HG03342 (cell line): ENCODE results near the gene ECHS1.

Experiments used
- ATAC-seq: cut with Tn5 transposase; IDR thresholded peaks from one replicate; pipeline ENCODE4 v1.9.1; 2021; ENCODE audit warnings: mild to moderate bottlenecking, moderate library complexity; ENCODE audit not compliant: unreplicated experiment

The ECHS1 gene

DNA sequence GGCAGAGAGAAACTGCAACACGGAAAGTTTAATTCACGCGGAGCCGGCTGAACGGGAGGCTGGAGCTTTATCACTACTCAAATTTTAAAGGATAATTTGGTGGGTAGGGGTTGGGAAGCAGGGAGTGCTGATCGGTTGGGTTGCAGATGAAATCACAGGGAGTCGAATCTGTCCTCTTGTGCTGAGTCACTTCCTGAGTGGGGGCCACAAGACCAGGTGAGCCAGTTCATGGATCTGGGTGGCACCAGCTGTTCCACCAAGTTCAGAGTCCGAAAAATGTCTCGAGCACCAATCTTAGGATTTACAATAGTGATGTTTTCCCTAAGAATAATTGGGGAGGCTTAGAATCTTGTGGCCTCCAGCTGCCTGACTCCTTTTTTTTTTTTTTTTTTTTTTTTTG is 29.6 kb downstream of the ECHS1 start:
- ATAC-seq: no peak

GRCh38 chr10:133342942-133343341 is 30.2 kb downstream of the ECHS1 start:
- no peak for ATAC-seq

DNA sequence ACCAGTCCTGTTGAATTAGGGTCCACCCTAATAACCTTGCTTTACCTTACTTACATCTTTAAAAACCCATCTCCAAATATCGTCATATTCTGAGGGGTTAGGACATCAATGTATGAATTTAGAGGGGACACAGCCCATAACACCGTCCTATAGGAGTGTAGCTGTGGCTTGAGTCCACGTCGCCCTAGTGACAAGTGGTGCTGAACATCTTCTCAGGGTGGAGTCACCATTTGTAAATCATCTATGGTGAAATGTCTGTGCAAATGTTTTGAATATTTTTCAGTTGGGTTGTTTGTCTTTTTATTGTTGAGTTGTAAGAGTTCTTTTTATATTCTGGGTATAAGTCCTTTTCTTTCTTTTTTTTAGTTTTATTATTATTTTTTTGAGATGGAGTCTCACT is 31.2 kb downstream of the ECHS1 start:
- ATAC-seq: no peak

GRCh38 chr10:133339708-133340380 is 33.3 kb downstream of the ECHS1 start:
- ATAC-seq: no peak

GRCh38 chr10:133338080-133339071 is 34.8 kb downstream of the ECHS1 start:
- ATAC-seq: no peak

DNA sequence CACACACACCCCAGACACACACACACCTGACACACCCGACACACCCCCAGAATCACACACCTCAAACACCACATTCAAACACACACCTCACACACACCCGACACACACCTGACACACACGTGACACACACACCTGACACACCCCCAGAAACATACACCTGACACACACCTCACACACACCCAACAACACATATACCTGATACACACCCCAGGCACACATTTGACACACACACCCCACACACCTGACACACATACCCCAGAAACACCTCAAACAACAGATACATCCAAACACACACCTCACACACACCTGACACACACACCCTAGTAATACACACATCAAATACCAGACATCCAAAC is 35.8 kb downstream of the ECHS1 start:
- no peak for ATAC-seq

- no peak for ATAC-seq
Measured at GRCh38 chr10:133336577-133337369, 36.4 kb downstream of the ECHS1 start, which contains the start of gene CALY. CALY (minus strand) TSS chr10:133336896; CDS start chr10:133328989, 7,907 bp downstream.

- ATAC-seq: no peak
Measured at GRCh38 chr10:133336118-133336576, 37.0 kb downstream of the ECHS1 start.

- ATAC-seq: no peak
Measured at GRCh38 chr10:133335246-133336117, 37.7 kb downstream of the ECHS1 start.

- no peak for ATAC-seq
Measured at GRCh38 chr10:133334503-133335245, 38.5 kb downstream of the ECHS1 start.

DNA sequence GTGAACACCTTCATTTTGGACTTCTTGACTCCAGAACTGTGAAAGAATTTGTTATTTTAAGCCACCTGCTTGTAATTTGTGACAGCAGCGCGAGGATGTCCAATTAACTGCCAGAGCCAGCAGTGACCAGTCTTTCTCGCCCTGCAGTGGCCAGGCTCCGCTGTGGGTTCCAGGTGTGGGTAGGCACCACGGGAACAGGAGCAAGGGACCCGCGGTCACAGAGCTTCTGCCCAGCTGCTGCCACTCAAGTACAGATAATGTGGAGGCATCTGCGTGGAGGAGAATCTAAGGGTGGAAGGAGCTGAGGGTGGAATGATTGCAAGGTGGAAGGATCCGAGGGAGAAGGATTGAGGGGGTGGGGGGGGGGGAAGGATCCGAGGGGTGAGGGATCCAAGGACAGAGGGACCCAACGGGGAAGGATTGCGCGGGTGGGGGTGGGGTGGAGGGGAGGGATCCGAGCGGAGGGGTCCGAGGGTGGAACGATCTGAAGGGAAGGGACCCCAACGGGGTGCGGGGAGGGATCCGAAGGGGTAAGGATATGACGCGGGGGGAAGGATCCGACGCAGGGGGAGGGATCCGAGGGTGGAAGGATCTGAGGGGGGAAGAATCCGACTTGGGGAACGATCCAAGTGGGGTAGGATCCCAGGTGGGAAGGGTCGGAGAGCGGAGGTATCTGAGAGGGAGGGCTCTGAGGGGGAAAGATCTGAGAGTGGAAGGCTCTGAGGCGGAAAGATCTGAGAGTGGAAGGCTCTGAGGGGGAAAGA is 40.0 kb downstream of the ECHS1 start:
- no peak for ATAC-seq

DNA sequence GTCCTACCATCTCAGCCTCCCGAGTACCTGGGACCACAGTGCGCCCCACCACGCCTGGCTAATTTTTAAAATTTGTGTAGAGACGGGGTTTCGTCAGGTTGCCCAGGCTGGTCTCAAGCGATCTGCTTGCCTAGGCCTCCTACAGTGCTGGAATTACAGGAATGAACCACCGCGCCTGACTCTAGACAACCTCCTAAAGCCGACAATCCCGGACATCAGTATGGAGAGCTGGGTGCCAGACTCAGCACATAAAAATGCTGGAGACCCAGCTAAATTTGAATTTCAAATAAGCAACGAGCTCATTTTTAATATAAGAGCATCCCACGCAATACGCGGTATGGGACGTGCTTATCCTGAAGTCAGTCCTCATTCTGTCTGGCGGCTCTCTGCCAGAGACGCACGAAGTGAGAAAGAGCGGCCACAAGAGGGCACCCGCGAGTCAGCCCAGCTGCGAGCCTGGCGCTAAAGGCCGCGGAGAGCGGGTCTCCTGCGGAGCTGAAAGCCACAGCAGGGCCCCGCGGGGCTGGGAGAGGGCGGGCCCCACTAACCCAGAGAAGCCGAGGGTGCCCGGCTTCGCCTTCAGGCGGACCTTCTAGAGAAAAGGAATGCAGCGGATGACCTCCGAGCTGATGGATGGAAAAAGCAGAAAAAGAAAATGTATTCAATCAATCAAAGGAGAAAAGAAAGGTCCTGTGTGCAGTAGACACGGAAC is 43.5 kb downstream of the ECHS1 start:
- ATAC-seq: peak; percentile 80

- no peak for ATAC-seq
Measured at GRCh38 chr10:133328358-133329343, 44.5 kb downstream of the ECHS1 start.

- ATAC-seq: no peak
Measured at GRCh38 chr10:133327651-133328357, 45.4 kb downstream of the ECHS1 start.

DNA sequence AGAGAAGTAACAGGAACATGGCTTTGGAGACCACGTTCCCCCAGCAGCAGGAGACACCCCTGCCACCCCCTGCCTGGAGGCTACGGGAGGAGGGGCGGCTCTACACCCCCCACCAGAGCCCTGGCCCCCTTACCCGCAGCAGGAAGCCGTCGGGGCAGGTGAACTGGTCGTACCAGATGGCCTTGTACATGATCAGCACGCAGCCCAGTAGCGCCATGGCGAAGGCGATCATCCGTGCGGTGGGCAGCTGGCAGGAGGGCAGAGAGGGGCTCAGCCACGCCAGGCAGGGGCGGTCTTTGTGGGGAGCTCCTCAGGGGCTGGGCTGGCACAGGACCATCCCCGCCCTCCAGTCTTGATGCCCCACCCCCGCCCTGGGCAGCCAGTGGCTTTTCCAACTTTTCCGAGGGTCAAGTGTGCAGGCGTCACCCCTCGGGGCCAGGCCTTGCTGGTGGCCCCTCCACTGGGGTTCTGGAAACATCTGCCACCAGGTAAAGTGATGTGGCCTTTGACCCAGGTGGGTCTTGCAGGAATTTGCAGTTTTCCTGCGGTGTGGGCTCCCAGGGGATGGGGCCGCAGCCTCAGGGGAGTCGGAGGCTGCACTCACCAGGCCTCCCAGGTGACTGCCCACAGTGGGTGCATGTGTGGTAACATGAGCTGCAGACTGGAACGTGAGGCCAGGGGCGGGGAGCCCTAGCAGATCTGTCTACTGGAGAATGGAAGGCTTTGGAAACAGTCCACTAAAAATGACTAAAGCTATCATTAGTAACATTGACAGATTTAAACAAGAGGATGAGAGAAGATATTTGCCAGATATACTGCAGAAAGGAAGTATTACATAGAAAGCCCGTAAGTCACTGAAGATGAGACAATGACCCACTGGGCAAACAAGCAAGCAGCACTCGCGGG is 46.2 kb downstream of the ECHS1 start:
- ATAC-seq: no peak
